Subcutaneous abdominal adipose tissue (tissue), 5 donors: Measurements from ENCODE around the gene KRT31.

Experiments
- H3K27ac ChIP-seq: one replicate; pipeline ENCODE4 v1.7.0; 2013; ENCODE audit warnings: low read depth, mild to moderate bottlenecking, inconsistent platforms, low read length, moderate library complexity
- H3K27me3 ChIP-seq, 5 donors: one replicate each; pipeline ENCODE4 v1.7.0; 2013; ENCODE audit warnings: low read length in 5 of 5, inconsistent platforms in 1 of 5; ENCODE audit not compliant: control insufficient read depth in 5 of 5, insufficient read depth in 4 of 5
- H3K36me3 ChIP-seq, 5 donors: one replicate each; pipeline ENCODE4 v1.7.0; 2013; ENCODE audit warnings: low read length in 5 of 5; ENCODE audit not compliant: control insufficient read depth in 5 of 5, insufficient read depth in 5 of 5
- H3K4me1 ChIP-seq, 5 donors: one replicate each; pipeline ENCODE4 v1.7.0; 2013; ENCODE audit warnings: low read length in 5 of 5, mild to moderate bottlenecking in 3 of 5, moderate library complexity in 1 of 5; ENCODE audit not compliant: control insufficient read depth in 5 of 5, insufficient read depth in 5 of 5
- H3K4me3 ChIP-seq, 5 donors: one replicate each; pipeline ENCODE4 v1.7.0; 2013; ENCODE audit warnings: low read length in 5 of 5, low read depth in 1 of 5
- H3K9ac ChIP-seq, 5 donors: one replicate each; pipeline ENCODE4 v1.7.0; 2013; ENCODE audit warnings: low read length in 5 of 5, mild to moderate bottlenecking in 4 of 5, moderate library complexity in 3 of 5
- H3K9me3 ChIP-seq, 5 donors: one replicate each; pipeline ENCODE4 v1.7.0; 2013; ENCODE audit warnings: low read length in 5 of 5; ENCODE audit not compliant: control insufficient read depth in 5 of 5
- donor health status: healthy.
- donor health status: healthy.
- donor health status: healthy.
- donor health status: healthy.
- donor health status: healthy.

Gene KRT31

GRCh38 chr17:41396996-41397660 is at the start of gene KRT31:
TSS of gene KRT31 (minus strand) at chr17:41397608. CDS start at chr17:41397539, 69 bp downstream.
- Histone ChIP-seq H3K27ac (no peak within 1 kb of the TSS), H3K4me1 (no peaks in the 10 kb centered on the region), H3K36me3 (no peaks in the 10 kb centered on the region), H3K4me3 (no peak within 1 kb of the TSS), H3K9me3 (no peaks in the 10 kb centered on the region), H3K9ac (no peak within 1 kb of the TSS), H3K27me3 (peaks cover 0 to 11% (median 5%) of the 10 kb centered on the region in 5 donors)

- H3K36me3 ChIP-seq = no peaks in the 10 kb centered on the region
- no peak overlapping the region for H3K9ac ChIP-seq
- H3K4me3 ChIP-seq = no peak overlapping the region
- no peaks in the 10 kb centered on the region for H3K9me3 ChIP-seq
- H3K27ac ChIP-seq = no peak overlapping the region
- no peaks in the 10 kb centered on the region for H3K4me1 ChIP-seq
- H3K27me3 ChIP-seq = peaks cover 0 to 15% (median 7%) of the 10 kb centered on the region in 5 donors
Observed at GRCh38 chr17:41446806-41447205, 49.4 kb upstream of the KRT31 start.

- Histone ChIP-seq H3K4me3 (no peak overlapping the region), H3K27ac (no peak overlapping the region), H3K4me1 (no peaks in the 10 kb centered on the region), H3K36me3 (no peaks in the 10 kb centered on the region), H3K27me3 (peaks cover 0 to 15% (median 7%) of the 10 kb centered on the region in 5 donors), H3K9me3 (no peaks in the 10 kb centered on the region), H3K9ac (no peak overlapping the region)
Observed at GRCh38 chr17:41444640-41445039, 47.2 kb upstream of the KRT31 start.

DNA sequence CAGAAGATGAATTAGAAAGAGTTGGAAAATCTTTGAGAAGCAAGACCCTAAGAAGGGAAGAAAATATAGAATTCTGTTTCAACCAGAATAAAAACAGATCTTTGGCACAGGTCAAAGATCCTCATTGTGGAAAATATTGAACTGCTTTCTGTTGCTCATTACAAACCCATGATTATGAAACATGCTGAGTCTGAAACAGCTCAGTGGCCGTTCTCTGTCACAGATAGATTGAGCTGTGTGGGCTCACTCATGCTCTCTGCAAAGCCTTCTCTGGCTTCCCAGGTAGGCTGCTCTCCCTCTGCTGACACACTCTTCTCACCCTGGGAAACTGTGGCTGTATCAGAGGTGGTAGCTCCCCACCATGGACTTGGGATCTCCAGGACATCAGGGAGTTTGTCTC is 46.8 kb upstream of the KRT31 start:
- Histone ChIP-seq H3K9ac (no peak overlapping the region), H3K27me3 (peaks cover 0 to 15% (median 7%) of the 10 kb centered on the region in 5 donors), H3K36me3 (no peaks in the 10 kb centered on the region), H3K27ac (no peak overlapping the region), H3K4me3 (no peak overlapping the region), H3K4me1 (no peaks in the 10 kb centered on the region), H3K9me3 (no peaks in the 10 kb centered on the region)

- no peaks in the 10 kb centered on the region for H3K4me1 ChIP-seq
- H3K27ac ChIP-seq = no peak overlapping the region
- H3K4me3 ChIP-seq = no peak overlapping the region
- no peaks in the 10 kb centered on the region for H3K9me3 ChIP-seq
- peaks cover 0 to 15% (median 4%) of the 10 kb centered on the region in 5 donors for H3K27me3 ChIP-seq
- H3K9ac ChIP-seq = no peak overlapping the region
- H3K36me3 ChIP-seq = no peaks in the 10 kb centered on the region
Observed at GRCh38 chr17:41442739-41443138, 45.3 kb upstream of the KRT31 start.

- Histone ChIP-seq H3K9me3 (no peaks in the 10 kb centered on the region), H3K4me3 (no peak within 1 kb of the TSS), H3K9ac (no peak within 1 kb of the TSS), H3K27ac (no peak within 1 kb of the TSS), H3K4me1 (no peaks in the 10 kb centered on the region), H3K27me3 (peaks cover 0 to 11% (median 4%) of the 10 kb centered on the region in 5 donors), H3K36me3 (no peaks in the 10 kb centered on the region)
Observed at GRCh38 chr17:41440531-41441033, 43.2 kb upstream of the KRT31 start, which contains the start of gene KRT38. TSS of gene KRT38 (minus strand) at chr17:41440983. CDS start at chr17:41440921, 62 bp downstream.

DNA sequence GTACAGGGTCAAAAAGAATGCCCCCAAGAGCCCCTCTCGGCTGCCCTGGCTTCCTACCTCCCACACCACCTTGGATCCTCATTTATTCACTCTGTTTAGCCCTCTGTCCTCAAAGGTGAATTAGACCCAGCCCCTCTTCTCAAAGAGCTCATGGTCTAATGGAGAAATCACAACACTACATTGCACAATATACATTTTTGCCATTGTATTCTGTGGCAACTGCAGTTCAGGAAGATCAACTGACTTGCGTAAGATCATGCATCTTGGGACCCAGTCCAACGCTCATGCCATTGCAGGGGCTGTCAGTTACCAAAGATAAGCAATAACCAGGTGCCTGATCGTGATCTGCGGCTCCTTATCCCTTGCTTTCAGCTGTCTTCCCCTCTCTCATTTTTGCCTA is 42.0 kb upstream of the KRT31 start:
- no peak overlapping the region for H3K9ac ChIP-seq
- no peaks in the 10 kb centered on the region for H3K4me1 ChIP-seq

DNA sequence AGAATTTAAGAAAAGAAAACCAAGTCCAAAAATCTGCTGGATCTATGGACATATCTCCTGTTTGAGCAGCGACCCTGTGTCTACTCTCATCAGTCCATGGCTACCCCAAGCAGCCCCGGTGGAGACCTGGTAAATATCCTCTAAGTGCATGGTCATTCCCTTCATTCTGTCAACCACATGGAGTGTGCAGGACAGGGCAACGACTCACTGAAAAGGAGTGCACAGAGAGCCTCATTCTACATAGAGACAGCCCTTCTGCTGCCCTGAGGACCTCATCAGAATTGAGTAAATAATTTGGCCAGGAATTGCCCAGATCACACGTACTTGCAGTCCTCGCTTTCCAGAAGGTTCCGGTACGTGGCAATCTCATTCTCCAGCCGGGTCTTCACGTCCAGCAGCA is 40.4 kb upstream of the KRT31 start:
- Histone ChIP-seq H3K27ac (no peak overlapping the region), H3K4me1 (no peaks in the 10 kb centered on the region), H3K27me3 (peaks cover 0 to 3% (median 2%) of the 10 kb centered on the region in 5 donors), H3K9me3 (no peaks in the 10 kb centered on the region), H3K36me3 (no peaks in the 10 kb centered on the region), H3K4me3 (no peak overlapping the region), H3K9ac (no peak overlapping the region)

More for the DNA sequence above, 42.0 kb upstream of the KRT31 start:
- no peaks in the 10 kb centered on the region for H3K9me3 ChIP-seq
- H3K27ac ChIP-seq = no peak overlapping the region
- H3K36me3 ChIP-seq = no peaks in the 10 kb centered on the region
- H3K27me3 ChIP-seq = peaks cover 0 to 6% (median 4%) of the 10 kb centered on the region in 5 donors
- no peak overlapping the region for H3K4me3 ChIP-seq

DNA sequence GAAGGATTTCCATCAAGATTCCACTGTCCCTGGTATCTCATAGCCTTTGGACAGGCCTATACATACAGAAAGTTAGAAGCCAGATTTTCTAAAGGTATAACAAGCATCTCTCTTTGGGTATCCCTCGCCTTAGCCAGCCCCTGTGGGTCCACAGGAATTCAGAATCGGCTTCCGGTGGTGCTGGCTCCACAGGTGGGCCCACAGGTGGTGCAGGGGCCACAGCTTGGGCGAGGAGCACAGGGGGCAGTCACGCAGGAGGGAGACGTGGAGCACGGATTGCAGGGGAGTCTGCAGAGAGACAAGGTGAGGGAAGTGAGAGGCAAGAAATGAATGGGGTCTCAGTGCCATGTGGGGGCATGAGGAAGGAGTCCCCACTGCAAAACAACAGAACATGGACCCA is 39.8 kb upstream of the KRT31 start:
- H3K36me3 ChIP-seq = no peaks in the 10 kb centered on the region
- H3K9ac ChIP-seq = no peak overlapping the region
- no peaks in the 10 kb centered on the region for H3K4me1 ChIP-seq
- peaks cover 0 to 3% (median 0%) of the 10 kb centered on the region in 5 donors for H3K27me3 ChIP-seq
- H3K27ac ChIP-seq = no peak overlapping the region
- no peaks in the 10 kb centered on the region for H3K9me3 ChIP-seq
- H3K4me3 ChIP-seq = no peak overlapping the region

GRCh38 chr17:41434415-41434814 is 37.0 kb upstream of the KRT31 start:
- no peak overlapping the region for H3K9ac ChIP-seq
- H3K27me3 ChIP-seq = peaks cover 3 to 8% (median 4%) of the 10 kb centered on the region in 5 donors
- no peaks in the 10 kb centered on the region for H3K9me3 ChIP-seq
- no peak overlapping the region for H3K27ac ChIP-seq
- H3K4me3 ChIP-seq = no peak overlapping the region
- no peaks in the 10 kb centered on the region for H3K4me1 ChIP-seq
- H3K36me3 ChIP-seq = no peaks in the 10 kb centered on the region
